ENCODE results near the gene EXT2.

EXT2 gene

DNA sequence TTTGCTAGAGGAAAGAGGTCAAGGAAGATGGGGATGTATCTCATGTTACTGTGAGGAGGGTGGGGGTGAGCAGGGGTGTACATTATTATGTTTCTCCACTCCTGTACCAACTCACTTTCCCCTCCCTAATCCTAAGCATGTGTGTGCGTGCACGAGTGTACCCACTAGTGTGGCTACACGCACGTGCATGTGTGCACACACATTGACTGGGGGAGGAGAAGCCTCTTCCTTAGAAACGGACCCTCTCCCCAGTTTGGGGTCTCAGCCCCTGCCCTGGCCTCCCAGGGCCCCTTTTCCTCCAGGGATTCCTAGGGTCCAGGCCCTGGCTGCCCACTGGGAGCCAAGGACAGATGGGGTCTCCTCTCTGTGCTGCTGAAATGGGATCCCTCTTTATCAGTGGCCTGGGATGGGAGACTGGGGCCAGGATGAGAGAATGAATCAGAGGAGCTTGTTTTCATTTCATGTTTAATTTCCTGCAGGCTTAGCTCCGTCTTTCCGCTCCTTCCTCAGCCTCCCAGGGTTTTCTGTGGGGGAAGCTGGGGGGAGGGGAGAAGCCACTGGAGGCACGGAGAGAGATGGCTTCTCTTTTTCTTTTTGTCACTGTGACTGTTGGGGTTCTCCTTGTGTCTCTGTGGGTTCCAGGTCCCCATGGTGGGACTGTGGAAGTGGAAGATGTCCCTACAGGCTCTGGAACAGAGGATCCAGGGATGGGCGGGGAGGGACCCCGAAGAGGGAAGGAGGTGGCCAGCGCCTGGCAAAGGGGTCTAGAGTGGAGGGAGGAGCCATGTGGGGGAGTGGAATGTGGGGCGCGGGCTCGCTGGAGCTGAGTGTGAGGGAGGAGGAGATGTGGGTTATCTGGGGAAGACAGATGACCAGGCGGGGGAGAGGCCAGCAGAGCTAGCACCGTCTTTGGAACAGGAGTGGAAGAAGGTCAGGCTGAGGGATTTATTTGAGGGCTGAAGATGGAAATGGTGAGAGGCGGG, 174.2 kb downstream of the EXT2 start:
- DNase-seq: no peak

DNA sequence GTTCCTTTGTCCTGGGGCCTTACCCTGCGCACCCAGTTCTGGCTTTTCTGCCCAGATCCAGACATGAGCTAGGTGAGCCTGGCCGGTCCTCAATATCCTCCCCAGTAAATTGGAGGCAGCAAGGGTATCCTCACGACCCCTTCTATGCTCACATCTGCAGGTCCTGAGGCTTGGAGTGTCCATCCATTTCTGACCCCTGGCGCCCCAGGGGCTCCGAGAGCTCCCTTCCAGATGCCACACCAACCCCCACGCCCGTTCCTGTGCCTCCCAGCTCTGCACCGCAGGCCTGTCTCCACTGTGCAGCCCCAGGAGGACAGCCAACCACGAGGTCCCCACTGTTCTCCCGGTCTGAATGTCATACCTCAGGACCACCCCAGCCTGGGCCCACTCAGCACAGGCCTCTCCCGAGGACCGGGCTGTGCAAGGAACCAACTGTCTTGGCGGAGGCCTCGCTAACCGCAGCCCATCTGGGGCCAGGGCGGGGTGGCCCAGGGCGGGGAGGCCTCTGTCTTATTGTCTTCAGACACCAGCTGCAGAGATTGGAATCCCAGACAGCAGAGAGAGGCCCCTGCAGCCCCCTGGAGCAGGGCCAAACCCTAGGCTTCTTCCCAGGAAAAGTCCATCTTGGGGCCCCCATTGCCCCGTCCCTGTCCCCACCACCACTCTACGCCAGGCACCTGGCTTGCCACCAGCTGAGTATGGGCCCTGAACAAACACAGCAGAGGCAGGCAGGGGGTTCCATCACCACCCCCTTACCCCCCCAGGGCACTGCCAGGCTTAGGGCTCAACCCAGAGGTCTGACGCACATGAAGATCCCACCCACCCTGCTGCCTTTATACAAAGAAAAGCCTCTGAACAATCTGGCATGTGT, 175.2 kb downstream of the EXT2 start:
- DNase-seq: no peak

DNA sequence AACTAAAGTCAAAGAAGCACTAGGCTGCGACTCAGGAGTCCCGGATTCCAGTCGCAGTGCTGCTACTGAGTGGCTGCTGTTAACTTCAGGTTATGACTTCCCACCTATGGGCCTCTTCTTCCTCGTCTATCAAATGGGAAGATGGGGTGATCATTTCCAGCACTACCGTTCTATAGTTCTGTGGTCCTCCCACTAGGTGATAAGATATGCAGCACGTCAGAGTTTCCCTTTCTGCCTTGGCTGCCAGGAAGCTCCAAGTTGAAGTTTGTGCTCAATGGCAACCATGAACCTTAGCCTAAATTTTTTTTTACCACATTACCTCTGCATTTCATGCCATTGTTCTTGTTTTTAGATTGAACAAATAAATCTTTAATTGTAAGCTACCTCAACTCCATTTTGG, 175.8 kb downstream of the EXT2 start:
- DNase-seq: no peak

DNA sequence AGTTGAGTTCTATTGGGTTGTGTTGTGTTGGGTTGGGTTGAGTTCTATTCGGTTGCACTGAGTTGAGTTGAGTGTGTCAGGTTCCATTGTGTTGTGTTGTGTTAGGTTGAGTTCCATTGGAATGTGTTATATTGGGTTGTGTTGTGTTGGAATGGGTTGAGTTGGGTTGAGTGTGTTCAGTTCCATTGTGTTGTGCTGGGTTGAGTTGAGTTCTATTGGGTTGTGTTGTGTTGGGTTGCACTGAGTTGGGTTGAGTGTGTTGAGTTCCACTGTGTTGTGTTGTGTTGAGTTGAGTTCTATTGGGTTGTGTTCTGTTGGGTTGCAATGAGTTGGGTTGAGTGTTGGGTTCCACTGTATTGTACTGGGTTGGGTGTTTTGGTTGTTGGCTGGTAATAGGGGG, 178.9 kb downstream of the EXT2 start:
- no peak for DNase-seq

DNA sequence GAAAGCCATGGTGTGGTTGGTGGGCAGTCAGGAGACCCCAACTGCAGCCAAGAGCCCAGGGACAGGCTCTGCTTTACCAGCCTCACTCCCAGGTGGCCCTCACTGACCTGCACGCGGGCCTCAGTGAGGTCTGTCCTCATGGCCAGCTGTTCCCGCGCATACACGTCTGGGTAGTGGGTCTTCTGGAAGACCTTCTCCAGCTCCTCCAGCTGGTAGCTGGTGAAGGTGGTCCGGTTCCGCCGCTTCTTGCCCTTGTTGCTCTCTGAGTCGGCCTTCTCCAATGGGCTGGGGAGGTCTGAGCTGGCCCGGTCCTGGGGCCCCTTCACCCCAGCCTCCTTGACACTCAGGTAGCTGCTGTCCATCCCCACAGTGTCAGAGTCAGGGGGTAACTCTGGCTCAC, 179.8 kb downstream of the EXT2 start:
- no peak for DNase-seq

DNA sequence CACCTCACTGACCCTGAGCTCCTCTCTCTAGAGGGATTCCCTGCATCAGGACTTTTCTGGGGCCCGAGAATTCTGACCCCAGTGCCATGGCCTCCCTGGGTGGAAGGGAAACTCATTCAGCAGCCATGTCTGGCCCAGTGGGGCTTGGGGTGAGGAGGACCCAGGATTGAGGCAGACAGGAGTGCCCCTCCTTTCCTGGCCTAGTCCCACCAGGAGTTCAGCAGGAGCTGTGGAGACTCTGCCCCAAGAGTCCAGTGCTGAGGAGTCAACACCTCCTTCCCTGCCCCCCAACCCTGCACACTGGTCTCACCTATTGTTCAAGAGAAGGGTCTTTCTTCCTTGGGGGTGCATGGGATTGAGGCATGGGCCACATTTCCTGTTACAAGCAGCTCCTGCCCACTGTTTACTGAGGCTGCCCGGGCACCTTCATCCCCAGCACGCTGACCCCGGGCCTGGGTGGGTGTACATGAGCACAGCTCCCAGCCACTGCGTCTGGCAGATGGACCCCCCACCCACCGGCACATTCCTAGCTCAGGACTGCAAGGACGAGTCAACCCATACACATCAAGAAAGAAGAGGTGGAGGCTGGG, 180.6 kb downstream of the EXT2 start:
- no peak for DNase-seq

DNA sequence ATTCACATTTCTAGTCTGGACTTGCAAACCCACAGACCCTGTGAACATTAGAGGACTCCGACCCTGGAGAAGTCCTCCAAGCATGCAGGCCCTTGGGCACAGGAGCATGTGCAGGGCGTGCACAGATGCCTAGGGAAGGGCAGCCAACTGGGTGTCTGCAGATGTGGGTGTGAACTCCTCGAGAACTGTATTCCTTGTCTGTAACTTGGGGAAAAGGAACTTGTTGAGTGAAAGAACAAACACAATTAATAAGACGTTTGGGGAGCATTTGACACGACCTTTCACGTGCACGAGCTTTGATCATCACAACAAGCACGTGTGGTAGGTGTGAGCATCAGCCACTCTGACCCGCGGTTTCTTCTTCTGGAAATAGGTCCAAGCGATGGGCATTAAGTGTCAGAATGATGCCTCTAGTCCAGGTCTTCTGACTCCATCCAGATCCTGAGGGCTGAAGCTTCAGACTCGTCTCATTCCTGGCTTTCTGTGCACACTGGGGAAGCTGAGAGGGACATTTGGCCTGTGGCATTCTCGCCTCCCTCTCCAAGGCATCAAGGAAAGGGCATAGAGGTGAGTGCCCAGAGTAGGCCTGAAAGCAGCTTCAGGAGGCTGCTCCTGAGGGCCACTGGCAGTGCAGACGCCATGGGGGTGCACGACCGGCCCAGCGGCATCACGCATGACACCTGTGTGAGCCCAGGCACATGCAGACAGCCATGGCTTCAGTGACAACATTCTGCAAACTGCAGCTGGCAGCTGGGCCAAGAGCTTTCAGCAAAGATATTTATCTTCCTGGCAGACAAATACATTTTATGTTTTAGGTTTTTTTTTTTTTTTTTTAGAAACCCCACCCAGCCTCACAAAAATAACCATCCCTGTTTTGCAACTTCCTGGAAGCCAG, 182.0 kb downstream of the EXT2 start:
- no peak for DNase-seq

DNA sequence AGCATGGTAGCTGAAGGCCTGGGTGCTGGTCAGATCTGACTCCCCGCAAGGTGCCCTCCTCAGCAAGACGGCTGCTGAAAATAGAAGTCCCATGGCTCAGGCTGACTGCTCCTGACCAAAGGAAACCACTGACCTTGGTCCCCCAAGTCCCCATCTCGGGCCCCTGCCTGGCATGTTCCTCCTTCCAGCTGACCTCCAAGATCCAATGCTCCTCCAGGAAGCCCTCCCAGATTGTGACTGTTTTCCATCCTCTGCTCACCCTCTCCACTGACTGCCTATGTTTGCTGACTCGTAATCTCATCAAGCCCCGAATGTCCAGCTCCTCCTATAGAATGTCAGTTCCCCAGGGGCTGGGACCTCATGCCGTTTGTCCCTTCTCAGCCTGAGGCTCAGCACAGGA, 184.0 kb downstream of the EXT2 start:
- DNase-seq: no peak

DNA sequence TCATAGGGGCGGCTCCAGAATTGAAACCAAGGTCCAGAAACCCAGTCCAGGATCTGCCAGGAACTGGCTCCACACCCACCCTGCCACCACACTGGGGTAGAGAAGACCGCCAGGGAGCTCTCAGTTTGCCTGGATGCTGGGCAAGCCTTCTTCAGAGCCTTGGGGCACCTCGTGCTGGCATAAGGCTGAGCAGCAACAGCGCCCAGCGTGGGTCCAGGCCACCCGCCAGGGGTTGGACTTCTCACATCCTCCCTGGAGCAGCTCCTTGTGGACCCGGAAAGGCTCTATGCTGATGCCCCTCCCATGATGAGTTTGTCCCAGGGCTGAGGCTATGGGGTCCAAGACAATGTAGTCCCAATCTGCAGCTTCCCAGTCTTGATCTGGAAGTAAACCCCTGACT, 184.8 kb downstream of the EXT2 start:
- no peak for DNase-seq

DNA sequence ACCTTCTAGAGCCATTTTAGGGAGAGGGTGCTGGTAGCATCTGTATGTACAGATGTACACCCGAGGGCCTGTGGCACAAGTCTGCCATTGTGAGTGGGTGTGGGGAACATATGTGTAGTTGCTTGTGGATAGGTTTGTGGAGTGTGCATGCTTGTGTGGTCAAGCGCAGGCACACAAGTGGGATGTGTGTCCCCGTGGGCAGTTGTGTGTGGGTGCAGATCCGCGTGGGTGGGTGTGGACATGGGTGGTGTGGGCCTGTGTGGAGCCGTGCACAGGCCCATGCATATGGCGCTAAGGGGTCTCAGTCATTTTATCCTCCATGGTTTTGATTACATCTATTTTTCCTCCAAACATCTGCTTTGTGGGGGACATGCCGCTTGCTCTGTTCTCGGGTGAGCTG, 185.7 kb downstream of the EXT2 start:
- no peak for DNase-seq

DNA sequence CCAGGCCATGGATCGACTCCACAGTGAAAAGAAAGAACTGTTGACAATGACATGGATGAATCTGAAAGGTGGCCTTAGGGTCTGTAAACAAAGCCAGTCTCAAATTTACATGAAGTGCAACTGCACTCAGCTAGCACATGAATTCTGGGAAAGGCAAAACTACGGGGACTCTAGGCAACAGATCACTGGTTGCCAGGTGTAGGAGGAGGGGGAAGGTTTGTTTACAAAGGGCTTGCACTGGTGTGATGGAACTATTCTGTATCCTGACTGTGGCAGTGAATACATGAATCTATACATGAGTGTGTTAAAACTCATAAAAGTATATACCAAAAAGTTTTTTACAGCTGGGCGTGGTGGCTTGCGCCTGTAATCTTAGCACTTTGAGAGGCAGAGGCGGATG, 187.1 kb downstream of the EXT2 start:
- peak; percentile 6 for DNase-seq

DNA sequence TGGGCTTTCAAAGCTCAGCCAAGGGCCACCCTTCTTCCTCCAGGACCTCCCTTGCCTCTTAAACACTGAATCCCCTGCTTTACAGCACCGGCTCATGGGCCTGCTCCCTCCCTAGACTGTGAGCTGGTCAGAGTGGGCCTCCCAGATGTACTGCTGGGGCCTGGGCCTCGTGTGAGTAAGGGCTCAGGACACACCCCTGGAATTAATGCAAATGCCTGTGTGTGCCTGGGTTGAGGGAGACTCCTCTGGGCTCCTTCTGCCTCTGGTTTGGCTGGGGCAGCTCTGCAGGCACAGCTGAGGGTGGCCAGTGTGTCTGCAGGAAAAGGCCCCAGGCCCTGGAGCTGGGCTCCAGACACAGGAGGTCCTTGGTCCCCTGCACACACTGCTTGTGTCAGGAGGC, 190.3 kb downstream of the EXT2 start:
- no peak for DNase-seq

DNA sequence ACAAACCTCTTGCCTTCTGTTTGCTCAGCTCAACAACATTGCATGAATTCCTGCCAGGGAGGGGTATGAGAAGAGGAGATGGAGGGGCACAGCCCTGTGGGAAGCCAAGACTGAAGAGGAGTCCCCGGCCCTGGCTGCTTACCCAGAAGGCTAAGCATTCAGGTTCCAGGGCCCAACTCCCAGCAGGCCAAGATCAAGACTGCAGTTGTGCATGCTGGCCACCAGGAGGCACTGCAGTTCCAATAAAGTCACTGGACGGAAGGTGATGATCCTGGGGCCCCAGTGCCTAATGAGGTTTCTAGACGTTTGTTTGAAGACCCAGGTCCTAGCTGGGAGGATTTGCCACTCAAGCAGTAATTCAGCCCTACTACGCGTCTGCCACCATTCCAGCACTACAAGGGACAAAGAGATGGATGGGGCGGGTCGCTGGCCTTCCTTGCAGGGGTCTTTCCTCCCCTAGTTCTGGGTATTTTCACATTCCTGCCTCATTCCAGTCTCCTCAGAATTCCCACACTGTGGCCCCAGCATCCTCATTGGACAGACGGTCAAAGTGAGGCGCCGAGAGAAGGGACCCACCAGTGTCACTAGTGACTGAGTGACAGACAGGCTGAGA, 190.9 kb downstream of the EXT2 start:
- DNase-seq: peak; percentile 57

DNA sequence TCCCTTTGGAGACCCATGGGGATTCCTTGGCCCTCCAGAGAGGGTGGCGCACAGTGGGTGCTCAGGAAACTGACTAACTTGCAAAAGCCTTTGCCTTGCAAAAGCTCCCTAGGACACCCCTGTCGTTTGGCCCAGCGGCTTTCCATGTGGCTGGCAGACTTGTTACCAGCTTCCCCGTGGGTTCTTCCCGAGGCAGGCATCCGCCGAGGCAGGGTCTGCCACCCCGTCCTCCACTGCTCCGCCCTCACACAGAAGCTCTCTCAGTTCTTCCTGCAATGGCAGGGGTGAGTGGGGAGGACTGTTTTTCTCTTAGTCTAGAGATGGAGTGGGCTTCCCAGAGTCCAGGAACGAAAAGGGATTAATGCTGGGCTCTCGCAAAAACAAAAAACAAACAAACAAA, 191.4 kb downstream of the EXT2 start:
- DNase-seq: no peak

DNA sequence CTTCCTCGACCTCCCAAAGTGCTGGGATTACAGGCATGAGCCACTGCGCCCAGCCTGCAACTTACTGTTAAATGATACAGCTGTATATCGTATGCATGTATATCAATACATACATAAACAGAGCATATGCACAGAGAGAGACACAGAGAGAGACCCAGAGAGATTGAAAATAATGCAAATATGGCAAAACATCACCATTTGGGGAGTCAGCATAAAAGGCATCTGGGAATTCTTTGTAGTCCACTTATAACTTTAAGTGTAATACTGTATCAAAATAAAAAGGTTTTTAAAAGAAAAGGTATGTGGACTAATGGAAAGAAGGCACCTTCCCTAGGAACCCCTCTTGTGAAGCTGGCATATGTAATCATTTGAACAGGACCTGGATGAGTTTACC, 192.7 kb downstream of the EXT2 start:
- DNase-seq: no peak

DNA sequence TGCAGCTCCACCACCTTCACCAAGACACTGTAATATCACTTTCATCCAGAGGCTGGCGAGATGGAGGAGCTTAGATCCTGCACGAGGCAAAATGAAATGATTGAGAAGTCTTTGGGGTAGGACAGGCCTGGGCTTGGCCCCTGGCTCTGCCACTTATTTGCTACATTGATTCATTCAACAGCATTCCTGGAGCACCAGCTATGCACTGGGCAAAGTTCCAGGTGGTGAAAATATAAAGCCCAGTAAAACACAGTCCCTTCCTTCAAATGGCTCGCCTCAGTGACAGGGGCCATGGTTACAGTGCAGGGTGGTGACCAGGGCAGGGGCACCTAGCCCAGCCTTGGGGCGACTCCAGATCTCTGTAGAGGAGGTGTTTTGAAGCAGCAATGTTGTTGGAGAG, 194.7 kb downstream of the EXT2 start:
- no peak for DNase-seq

Data from NCI-H774 (cell line).